ENCODE data around the gene CLBA1.

- TF ChIP-seq CTCF (IDR thresholded peaks at IDR 0.05; ENCODE audit: insufficient read depth, low read length) (no peak), GABPA (IDR thresholded peaks at IDR 0.05; ENCODE audit: low read depth) (no peak), POLR2AphosphoS5 (IDR thresholded peaks at IDR 0.05; ENCODE audit: low read depth) (no peak), REST (IDR thresholded peaks at IDR 0.05; ENCODE audit: insufficient replicate concordance, low read depth) (no peak), SPI1 (IDR thresholded peaks at IDR 0.05; ENCODE audit: borderline replicate concordance, low read depth) (no peak)
Measured at GRCh38 chr14:105014032-105014431, 28.4 kb downstream of the CLBA1 start.

Data from HL-60 (cell line).